Measurements from ENCODE around the gene B4GALT1. TPM values are rescaled to one million over a fixed set of nuclear protein-coding genes. Genes with fewer than 3 reads are reported as not detected.

The B4GALT1 gene
- total RNA-seq, 4 donors from 2014 or later = 13.1 to 66.3 (median 37.1) TPM

- DNase-seq = no peak
- intact Hi-C loops (cut with DNase I; ENCODE audit: low total_unique reads) = no loop called here
Measured at GRCh38 chr9:33103501-33104281, 63.4 kb downstream of the B4GALT1 start.

DNA sequence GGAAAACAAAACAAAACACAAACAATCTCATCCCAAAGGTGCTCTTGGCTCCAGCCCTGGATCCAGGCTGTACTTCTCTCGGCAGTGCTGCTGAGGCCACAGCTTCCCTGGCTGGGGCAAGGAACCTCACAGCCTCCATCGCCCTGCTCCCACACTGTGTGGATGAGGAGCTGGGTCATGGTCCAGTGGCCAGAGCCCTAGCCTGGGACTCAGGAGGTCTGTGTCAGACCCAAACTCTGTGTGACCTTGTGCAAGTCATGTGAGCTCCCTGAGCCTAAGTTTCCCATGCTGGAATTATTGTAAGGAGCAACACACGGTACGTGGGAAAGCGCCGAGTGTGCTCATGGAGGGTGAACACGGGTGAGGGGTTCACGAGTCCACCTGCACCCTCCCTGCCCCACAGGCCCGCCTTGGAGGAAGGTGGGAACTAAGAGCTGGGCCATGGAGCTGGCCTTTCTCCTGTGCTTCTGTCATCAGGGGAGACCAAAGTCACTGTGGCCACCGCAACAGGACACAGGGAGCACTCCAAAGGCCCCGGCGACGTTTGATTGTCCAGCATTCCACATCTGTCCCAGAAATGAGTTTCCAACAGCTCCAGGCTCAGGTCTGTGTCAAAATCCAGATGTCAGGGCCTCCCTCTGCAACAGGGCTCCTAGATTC, 64.5 kb downstream of the B4GALT1 start:
- no peaks in the 10 kb centered on the region for H3K27me3 ChIP-seq
- DNase-seq = no peak
- intact Hi-C loops (cut with DNase I; ENCODE audit: low total_unique reads) = no loop called here
- TF ChIP-seq, protein P1, sequence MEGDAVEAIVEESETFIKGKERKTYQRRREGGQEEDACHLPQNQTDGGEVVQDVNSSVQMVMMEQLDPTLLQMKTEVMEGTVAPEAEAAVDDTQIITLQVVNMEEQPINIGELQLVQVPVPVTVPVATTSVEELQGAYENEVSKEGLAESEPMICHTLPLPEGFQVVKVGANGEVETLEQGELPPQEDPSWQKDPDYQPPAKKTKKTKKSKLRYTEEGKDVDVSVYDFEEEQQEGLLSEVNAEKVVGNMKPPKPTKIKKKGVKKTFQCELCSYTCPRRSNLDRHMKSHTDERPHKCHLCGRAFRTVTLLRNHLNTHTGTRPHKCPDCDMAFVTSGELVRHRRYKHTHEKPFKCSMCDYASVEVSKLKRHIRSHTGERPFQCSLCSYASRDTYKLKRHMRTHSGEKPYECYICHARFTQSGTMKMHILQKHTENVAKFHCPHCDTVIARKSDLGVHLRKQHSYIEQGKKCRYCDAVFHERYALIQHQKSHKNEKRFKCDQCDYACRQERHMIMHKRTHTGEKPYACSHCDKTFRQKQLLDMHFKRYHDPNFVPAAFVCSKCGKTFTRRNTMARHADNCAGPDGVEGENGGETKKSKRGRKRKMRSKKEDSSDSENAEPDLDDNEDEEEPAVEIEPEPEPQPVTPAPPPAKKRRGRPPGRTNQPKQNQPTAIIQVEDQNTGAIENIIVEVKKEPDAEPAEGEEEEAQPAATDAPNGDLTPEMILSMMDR (IDR thresholded peaks at IDR 0.05) = no peak
- TF ChIP-seq POLR2A (IDR thresholded peaks at IDR 0.05) = no peak
- H3K27ac ChIP-seq = no peak overlapping the region
- H3K4me1 ChIP-seq = peaks cover 0 to 6% of the 10 kb centered on the region in 2 donors
- H3K4me3 ChIP-seq = no peak overlapping the region
- H3K36me3 ChIP-seq = no peaks in the 10 kb centered on the region
- no peaks in the 10 kb centered on the region for H3K9me3 ChIP-seq

More at GRCh38 chr9:33103501-33104281, 63.4 kb downstream of the B4GALT1 start:
- H3K9me3 ChIP-seq = no peaks in the 10 kb centered on the region
- no peaks in the 10 kb centered on the region for H3K27me3 ChIP-seq
- TF ChIP-seq POLR2A (IDR thresholded peaks at IDR 0.05) = no peak
- TF ChIP-seq, protein P1 (IDR thresholded peaks at IDR 0.05) = no peak
- H3K4me3 ChIP-seq = no peak overlapping the region
- H3K27ac ChIP-seq = no peak overlapping the region
- peaks cover 0 to 6% of the 10 kb centered on the region in 2 donors for H3K4me1 ChIP-seq
- H3K36me3 ChIP-seq = no peaks in the 10 kb centered on the region

DNA sequence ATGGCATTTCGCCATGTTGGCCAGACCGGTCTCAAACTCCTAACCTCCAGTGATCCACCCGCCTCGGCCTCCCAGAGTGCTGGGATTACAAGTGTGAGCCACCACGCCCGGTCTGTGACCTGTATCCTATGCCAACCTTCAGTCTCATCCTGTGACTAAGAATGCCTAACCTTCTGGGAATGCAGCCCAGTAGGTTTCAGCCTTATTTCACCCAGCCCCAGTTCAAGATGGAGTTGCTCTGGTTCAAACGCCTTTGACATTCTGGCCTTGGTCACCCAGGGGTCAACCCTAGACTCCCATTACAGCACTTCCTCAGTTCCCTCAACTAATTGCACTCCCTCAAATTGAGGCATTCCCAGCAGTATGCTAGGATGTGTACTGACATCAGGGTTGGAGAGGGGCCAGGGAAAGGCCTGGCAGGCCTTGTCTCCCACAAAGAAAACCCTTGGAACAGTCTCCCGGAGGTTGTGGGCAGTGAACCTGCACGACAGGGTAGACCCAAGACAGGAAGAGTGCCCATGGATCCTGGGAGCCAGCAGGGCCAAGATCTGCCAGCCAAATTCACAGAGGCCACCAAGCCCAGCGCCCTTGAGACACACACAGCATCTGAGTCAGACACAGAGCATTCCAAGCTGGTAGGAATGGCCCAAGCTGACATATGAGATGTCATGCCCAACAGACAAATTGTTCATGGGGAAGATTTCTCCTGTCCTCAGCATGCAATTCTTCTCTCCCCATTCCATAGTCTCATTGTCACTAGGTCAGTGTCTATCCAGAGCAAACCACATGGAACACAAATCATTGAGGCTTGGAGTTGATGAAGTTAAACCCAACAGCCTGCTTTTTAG, 65.8 kb downstream of the B4GALT1 start:
- H3K27me3 ChIP-seq = no peaks in the 10 kb centered on the region
- no peaks in the 10 kb centered on the region for H3K4me1 ChIP-seq
- no peaks in the 10 kb centered on the region for H3K36me3 ChIP-seq
- intact Hi-C loops (cut with DNase I; ENCODE audit: low total_unique reads) = no loop called here
- DNase-seq = no peak
- TF ChIP-seq POLR2A (IDR thresholded peaks at IDR 0.05) = no peak
- TF ChIP-seq, protein P1 (IDR thresholded peaks at IDR 0.05) = no peak
- no peak overlapping the region for H3K27ac ChIP-seq
- no peaks in the 10 kb centered on the region for H3K9me3 ChIP-seq
- no peak overlapping the region for H3K4me3 ChIP-seq

GRCh38 chr9:33099754-33100153, 67.4 kb downstream of the B4GALT1 start:
- no peaks in the 10 kb centered on the region for H3K36me3 ChIP-seq
- intact Hi-C loops (cut with DNase I; ENCODE audit: low total_unique reads) = no loop called here
- no peak overlapping the region for H3K27ac ChIP-seq
- TF ChIP-seq POLR2A (IDR thresholded peaks at IDR 0.05) = no peak
- H3K9me3 ChIP-seq = no peaks in the 10 kb centered on the region
- no peak for DNase-seq
- H3K4me1 ChIP-seq = no peaks in the 10 kb centered on the region
- no peak overlapping the region for H3K4me3 ChIP-seq
- no peaks in the 10 kb centered on the region for H3K27me3 ChIP-seq

DNA sequence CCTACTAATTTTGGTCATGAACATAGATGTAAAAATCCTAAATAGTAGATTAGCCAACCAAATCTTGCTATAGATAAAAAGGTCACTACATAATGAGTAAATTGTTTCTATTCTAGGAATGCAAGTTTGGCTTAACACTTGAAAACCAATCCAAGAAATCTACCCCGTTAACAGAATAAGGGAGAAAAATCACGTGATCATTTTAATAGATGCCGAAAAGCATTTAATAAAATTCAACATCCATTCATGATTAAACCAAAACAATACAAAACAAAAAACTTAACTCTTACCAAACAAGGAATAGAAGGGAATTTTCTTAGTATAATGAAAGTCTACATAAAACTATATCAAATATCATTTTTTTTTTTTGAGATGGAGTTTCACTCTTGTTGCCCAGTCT, 69.9 kb downstream of the B4GALT1 start:
- Histone ChIP-seq H3K4me1 (no peaks in the 10 kb centered on the region), H3K36me3 (no peaks in the 10 kb centered on the region), H3K9me3 (no peaks in the 10 kb centered on the region), H3K27ac (no peak overlapping the region), H3K4me3 (no peak overlapping the region), H3K27me3 (no peaks in the 10 kb centered on the region)
- no peak for DNase-seq
- intact Hi-C loops (cut with DNase I; ENCODE audit: low total_unique reads) = no loop called here
- TF ChIP-seq, protein P1 (IDR thresholded peaks at IDR 0.05) = no peak
- no peak for TF ChIP-seq POLR2A (IDR thresholded peaks at IDR 0.05)

Data from uterus (tissue), 4 donors.